Stimulated activated CD8-positive, alpha-beta memory T cell treated with anti-CD3 and anti-CD28 coated beads, Interleukin-2, amount 100 ng/mL, for 1 hour (primary cell): ENCODE results near the gene TYMP.

ENCODE experiments used
- DNase-seq, 2 donors: peaks; one replicate each; pipeline ENCODE4 v3.0.0-alpha.2; 2020; ENCODE audit warnings: low read depth in 2 of 2

Gene TYMP

GRCh38 chr22:50529897-50530579 lies at the start of gene TYMP:
Gene TYMP (minus strand): TSS chr22:50530012. CDS start chr22:50529709, 303 bp downstream.
- DNase-seq = no peak

GRCh38 chr22:50578776-50579310 lies 49.0 kb upstream of the TYMP start:
- no peak for DNase-seq

GRCh38 chr22:50577987-50578775 lies 48.4 kb upstream of the TYMP start, which contains the start of gene CPT1B:
Gene CPT1B (minus strand): TSS chr22:50578427. CDS start chr22:50577915, 512 bp downstream.
- no peak for DNase-seq

GRCh38 chr22:50577697-50577986 lies 47.8 kb upstream of the TYMP start:
- DNase-seq = no peak

GRCh38 chr22:50576806-50577696 lies 47.2 kb upstream of the TYMP start:
- DNase-seq = no peak

GRCh38 chr22:50576070-50576469 lies 46.3 kb upstream of the TYMP start:
- no peak for DNase-seq

GRCh38 chr22:50575426-50575941 lies 45.7 kb upstream of the TYMP start:
- DNase-seq = no peak

GRCh38 chr22:50574383-50574755 lies 44.6 kb upstream of the TYMP start:
- no peak for DNase-seq

- no peak for DNase-seq
Measured at GRCh38 chr22:50573491-50574382, 43.9 kb upstream of the TYMP start.

- DNase-seq = no peak
Measured at GRCh38 chr22:50572965-50573364, 43.2 kb upstream of the TYMP start.

GRCh38 chr22:50571264-50572175 lies 41.7 kb upstream of the TYMP start:
- no peak for DNase-seq

- no peak for DNase-seq
Measured at GRCh38 chr22:50570861-50571260, 41.0 kb upstream of the TYMP start.

GRCh38 chr22:50569896-50570535 lies 40.2 kb upstream of the TYMP start:
- DNase-seq = no peak

- DNase-seq = no peak
Measured at GRCh38 chr22:50569041-50569459, 39.2 kb upstream of the TYMP start.

GRCh38 chr22:50568626-50569025 lies 38.8 kb upstream of the TYMP start:
- no peak for DNase-seq

GRCh38 chr22:50567721-50568252 lies 38.0 kb upstream of the TYMP start:
- no peak for DNase-seq

- DNase-seq = no peak
Measured at GRCh38 chr22:50564289-50564688, 34.5 kb upstream of the TYMP start.

GRCh38 chr22:50563413-50564160 lies 33.8 kb upstream of the TYMP start:
- no peak for DNase-seq
